Posterior cingulate gyrus (tissue), 11 donors: ENCODE results near the gene OTC.
A peak's percentile ranks its signal among the peaks of the same experiment; 100 is the strongest.

Experiments
- DNase-seq, 10 donors: peaks; one replicate each; pipeline versions ENCODE4 v3.0.0 to v3.0.0-alpha.2; 2020 to 2021; ENCODE audit warnings: mixed read lengths in 3 of 10
- intact Hi-C: fragments of 100-400 bp; cut with DNase I; formaldehyde crosslinking; loops from one replicate; pipeline ENCODE4 v1.15.1; 2023

OTC gene

GRCh38 chrX:38352362-38352761 lies at the start of gene OTC:
OTC (plus strand) TSS chrX:38352604; CDS start chrX:38352697, 93 bp downstream.
- no peak for DNase-seq
- intact Hi-C loops, result no loop called here

GRCh38 chrX:38304010-38304409 lies 48.4 kb upstream of the OTC start:
- intact Hi-C loops, result no loop called here
- DNase-seq, result no peak

DNA sequence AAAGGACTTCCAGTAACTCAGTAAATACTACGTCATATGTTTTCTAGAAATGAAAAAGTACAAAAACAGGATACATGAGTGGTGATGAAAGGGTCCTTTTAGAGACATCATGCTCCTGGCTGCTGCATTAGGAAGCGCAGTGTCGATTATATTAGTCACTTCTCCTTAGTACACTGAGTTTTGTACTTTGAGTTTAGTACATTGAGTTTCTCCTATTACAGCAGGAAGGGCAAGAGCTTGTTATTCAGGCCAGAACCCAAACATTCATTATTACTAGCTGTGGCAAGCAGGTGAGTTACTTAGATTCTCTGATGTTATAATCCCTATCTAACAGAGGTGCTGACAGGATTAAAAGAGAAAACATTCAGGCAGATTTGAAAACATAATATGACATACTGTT lies 46.4 kb upstream of the OTC start:
- intact Hi-C loops, result no loop called here
- DNase-seq, result no peak

GRCh38 chrX:38311743-38312142 lies 40.7 kb upstream of the OTC start:
- no peak for DNase-seq
- intact Hi-C loops, result no loop called here

GRCh38 chrX:38312436-38312835 lies 40.0 kb upstream of the OTC start:
- no peak for DNase-seq
- intact Hi-C loops, result no loop called here

DNA sequence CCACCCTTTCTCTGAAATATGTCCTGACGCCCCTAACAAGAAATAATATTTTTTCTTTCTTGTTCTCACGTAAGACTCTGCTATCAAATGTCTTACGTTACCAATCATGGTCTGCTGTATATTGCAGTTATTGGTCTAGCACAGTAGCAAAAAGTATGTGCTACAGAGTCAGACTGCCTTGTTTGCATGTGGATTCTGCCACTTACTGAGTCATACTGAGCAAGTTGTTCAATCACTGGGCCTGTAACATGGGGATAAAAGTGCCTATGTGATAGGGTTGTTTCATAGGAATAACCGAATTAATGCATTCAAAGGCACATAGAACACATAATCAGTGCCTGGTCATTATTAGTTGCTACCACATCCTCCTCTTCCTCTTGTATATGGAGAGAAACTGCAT lies 39.2 kb upstream of the OTC start:
- DNase-seq, result no peak
- intact Hi-C loops, result no loop called here

GRCh38 chrX:38315186-38315585 lies 37.2 kb upstream of the OTC start:
- intact Hi-C loops, result no loop called here
- DNase-seq, result no peak

DNA sequence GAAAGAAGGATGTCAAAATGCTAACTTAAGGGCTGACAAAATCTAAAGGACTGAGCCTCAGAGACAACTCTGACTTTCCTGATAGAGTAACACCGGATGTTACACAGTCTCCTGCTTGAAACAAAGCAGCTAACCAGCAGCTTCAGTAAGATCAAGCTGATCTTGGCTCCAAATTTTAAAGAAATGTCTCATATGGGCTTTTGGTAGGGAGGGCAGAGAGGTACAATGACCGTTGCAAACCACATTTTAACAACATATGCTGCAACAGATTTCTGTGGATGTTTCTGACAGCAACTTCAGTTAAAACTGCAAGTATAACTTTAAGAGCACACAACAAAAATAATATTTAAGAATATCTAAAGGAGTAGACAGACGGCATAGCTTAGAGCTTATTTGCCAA lies 34.2 kb upstream of the OTC start:
- intact Hi-C loops, result no loop called here

DNA sequence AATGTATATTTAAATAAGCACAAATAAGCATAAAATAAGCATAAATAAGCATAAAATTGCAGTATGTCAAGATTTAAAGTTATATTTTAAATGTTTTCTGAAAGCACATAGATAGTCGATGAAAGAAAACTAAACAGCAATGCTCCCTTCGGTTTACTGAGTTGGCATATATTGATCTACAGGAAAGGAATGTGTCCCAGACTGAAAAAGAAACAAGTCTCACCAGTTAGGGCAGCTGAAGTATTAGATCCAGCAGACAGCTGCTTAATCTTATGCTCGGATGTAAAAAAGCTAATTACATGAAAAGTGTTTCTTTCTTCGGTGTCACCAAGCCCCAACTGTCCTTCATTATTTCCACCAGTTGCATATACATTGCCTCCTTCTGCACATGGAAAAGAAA lies 33.8 kb upstream of the OTC start:
- no peak for DNase-seq
- intact Hi-C loops, result no loop called here

More for the DNA sequence above, 34.2 kb upstream of the OTC start:
- DNase-seq, result no peak

- intact Hi-C loops, result loop anchor here (10.0 kb wide), 1 partner anchor 576 kb away; no protein-coding TSS in a partner anchor
- DNase-seq, result no peak
Observed at GRCh38 chrX:38320819-38321218, 31.6 kb upstream of the OTC start.

DNA sequence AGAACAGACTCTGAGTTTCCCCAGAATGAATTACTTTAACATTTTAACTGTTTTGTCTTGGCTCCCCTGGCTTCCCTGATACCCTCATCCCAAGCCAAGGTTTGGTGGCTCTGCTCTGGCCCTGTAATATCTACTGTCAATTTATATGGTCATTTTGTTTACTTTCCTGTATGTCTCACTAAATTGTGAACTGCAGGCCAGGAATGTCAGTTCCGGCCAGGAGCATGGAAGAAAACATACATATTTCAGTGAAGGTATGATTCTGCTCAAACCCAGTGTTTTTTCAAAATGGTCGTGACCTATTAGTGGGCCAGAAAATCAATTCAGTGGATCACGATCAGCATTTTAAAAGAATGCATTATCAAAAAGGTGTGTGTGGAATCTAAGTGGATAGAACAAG lies 26.3 kb upstream of the OTC start:
- DNase-seq, result no peak
- intact Hi-C loops, result loop anchor here (10.0 kb wide), 1 partner anchor 581 kb away; no protein-coding TSS in a partner anchor

GRCh38 chrX:38327007-38327774 lies 25.2 kb upstream of the OTC start, which contains the start of gene RPGR:
RPGR (minus strand) TSS chrX:38327509; CDS start chrX:38327367, 142 bp downstream.
- peak; percentile 88 to 99 (median 90) for DNase-seq
- intact Hi-C loops, result loop anchor here (10.0 kb wide), 1 partner anchor 582 kb away; no protein-coding TSS in a partner anchor

- intact Hi-C loops, result loop anchor here (10.0 kb wide), 1 partner anchor 583 kb away; no protein-coding TSS in a partner anchor
- no peak for DNase-seq
Observed at GRCh38 chrX:38327775-38328081, 24.7 kb upstream of the OTC start.

GRCh38 chrX:38332505-38332904 lies 19.9 kb upstream of the OTC start:
- no peak for DNase-seq
- intact Hi-C loops, result no loop called here

- DNase-seq, result no peak
- intact Hi-C loops, result no loop called here
Observed at GRCh38 chrX:38335382-38335781, 17.0 kb upstream of the OTC start.

DNA sequence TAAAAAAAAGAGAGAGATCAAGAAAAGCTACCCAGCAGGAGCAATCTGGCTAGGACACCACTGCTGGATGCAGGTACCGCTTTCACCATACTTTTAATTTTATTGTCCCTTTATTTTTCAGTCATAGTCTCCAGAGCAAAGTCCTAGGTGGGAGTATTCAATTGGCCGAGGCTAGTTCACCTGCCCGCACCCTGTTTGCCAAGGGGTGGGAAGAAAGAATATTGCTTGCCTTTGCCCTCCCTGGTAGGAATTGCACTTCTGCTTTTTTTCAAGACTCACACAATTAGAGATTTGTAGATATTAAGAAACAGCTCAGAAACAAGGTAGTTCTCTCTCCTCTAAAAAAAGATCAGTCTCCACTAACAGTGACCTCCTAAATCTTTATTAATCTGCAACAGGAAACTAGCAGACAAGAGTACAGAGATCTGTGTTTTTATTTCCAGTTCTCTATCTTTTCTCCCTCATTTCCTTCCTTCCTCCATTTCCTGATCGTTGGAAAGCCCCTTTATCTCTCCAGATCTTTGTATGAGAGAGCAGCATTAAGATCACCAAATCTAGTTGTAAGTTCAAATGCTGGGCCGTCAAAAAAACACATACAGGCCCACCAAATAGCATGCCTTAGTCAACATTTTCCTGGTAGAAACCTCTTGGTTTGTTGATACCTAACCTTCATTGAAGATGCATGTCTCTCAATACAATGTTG lies 15.7 kb upstream of the OTC start:
- intact Hi-C loops, result no loop called here

GRCh38 chrX:38341442-38341841 lies 11.0 kb upstream of the OTC start:
- intact Hi-C loops, result no loop called here
- DNase-seq, result no peak

More for the DNA sequence above, 15.7 kb upstream of the OTC start:
- DNase-seq, result no peak

- DNase-seq, result no peak
- intact Hi-C loops, result no loop called here
Observed at GRCh38 chrX:38342853-38343778, 9.3 kb upstream of the OTC start.

DNA sequence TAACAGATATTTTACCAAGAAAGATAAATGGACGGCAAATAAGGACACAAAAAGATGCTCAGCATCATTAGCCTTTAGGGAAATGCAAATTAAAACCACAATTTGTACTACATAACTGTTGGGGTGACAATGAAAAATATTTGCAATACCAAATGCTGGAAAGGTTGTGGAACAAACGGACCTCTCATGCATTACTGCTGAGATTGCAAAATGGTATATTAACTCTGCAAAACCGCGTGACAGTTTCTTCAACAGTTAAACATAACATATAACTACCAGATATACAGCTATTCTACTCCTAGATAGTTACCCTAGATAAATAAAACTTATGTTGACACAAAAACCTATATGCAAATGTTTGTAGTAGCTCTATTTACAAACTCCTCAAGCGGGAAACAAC lies 6.3 kb upstream of the OTC start:
- DNase-seq, result no peak

GRCh38 chrX:38347136-38347535 lies 5.3 kb upstream of the OTC start:
- DNase-seq, result peak in 1 of 10 donors; percentile 12
- intact Hi-C loops, result no loop called here

More for the DNA sequence above, 6.3 kb upstream of the OTC start:
- intact Hi-C loops, result no loop called here

DNA sequence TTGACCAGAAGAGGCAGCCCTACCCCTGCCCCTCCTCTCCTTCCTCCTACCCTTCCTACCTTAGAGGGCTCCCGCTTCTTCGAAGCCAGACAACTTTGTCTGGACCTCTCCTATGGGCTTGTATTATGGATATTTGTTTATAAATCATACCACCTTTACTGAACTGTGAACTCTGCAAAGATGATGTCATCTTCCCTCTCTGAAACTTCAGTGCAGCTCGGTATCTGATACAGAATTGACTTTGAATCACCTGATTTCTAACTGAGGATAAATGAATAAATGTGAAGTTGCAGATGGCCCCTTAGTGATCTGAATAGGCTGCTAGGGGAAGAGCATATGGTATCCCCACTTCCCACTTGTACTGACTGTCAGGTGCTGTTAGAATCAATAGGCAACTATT lies 1.1 kb upstream of the OTC start:
- DNase-seq, result no peak
- intact Hi-C loops, result no loop called here
